ENCODE measurements around the gene YLPM1. TPM values are rescaled to one million over a fixed set of nuclear protein-coding genes. Genes with fewer than 3 reads are reported as not detected.

YLPM1 gene
- total and polyA plus RNA-seq, 8 donors: 11.9 to 114 (median 42.9) TPM

DNA sequence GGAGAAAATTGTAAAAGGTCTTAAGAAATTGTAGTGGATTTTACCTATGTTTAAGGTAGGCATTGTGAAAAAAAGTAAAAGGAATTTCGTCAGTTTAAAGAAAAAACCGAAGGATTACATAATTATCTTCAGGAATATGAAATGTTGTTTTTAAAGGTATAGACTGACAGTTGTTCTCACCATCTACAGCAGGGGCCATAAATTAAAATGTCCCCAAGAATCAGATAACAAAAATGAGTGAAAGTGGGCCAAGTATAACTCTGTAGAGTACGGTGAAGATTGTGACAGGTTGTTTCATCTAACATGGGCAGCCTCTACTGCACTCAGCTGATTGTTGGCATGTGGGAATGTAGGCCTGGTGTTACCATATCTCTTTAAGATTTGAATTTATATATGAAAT lies 38.3 kb downstream of the YLPM1 start:
- no peaks in the 10 kb centered on the region for H3K27me3 ChIP-seq
- 81 to 93% (median 88%) methylated on average over 3 of the region's 3 CpGs for WGBS, 5 donors
- H3K27ac ChIP-seq: no peak overlapping the region
- peaks cover 26 to 71% (median 71%) of the 10 kb centered on the region in 4 donors for H3K36me3 ChIP-seq
- intact Hi-C loops (cut with DNase I; ENCODE audit: low total_unique reads): no loop called here
- H3K4me3 ChIP-seq: no peak overlapping the region
- no peak for DNase-seq
- no peaks in the 10 kb centered on the region for H3K4me1 ChIP-seq
- TF ChIP-seq EP300 (IDR thresholded peaks at IDR 0.05) (no peak), POLR2A (IDR thresholded peaks at IDR 0.05) (no peak), POLR2AphosphoS5 (IDR thresholded peaks at IDR 0.05) (no peak)
- no peaks in the 10 kb centered on the region for H3K9me3 ChIP-seq

DNA sequence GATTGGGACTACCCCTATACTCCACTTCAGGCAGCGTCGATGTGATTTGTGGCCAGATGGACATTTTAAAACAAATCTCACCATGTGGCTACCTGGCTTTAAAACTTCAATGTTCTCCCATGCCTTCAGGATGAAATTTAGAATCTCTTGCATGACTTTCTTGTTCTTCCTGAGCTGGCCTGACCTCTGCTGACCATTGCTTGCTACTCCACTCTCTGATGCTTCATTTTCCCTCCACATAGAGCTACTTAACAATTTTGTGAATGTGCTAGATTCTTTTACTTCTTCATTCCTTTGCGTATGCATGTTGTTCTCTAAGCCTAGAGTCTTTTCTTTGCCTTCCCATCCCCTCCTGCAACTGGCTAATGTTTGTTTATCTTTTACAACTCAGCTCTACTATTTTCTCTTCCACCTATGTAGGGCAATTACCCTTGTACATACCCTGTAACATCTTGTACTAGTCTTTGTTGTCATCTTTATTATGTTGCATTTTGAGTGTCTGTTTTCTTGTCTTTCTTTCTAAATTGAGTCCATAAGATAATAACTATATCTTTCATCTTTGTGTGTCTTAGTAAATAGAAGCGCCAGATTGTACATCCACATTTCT lies 41.2 kb downstream of the YLPM1 start:
- Histone ChIP-seq H3K27me3 (no peaks in the 10 kb centered on the region), H3K4me1 (no peaks in the 10 kb centered on the region), H3K4me3 (no peak overlapping the region), H3K27ac (no peak overlapping the region), H3K9me3 (no peaks in the 10 kb centered on the region), H3K36me3 (peaks cover 18 to 73% (median 69%) of the 10 kb centered on the region in 4 donors)
- TF ChIP-seq POLR2A (IDR thresholded peaks at IDR 0.05): no peak
- TF ChIP-seq, protein P1, sequence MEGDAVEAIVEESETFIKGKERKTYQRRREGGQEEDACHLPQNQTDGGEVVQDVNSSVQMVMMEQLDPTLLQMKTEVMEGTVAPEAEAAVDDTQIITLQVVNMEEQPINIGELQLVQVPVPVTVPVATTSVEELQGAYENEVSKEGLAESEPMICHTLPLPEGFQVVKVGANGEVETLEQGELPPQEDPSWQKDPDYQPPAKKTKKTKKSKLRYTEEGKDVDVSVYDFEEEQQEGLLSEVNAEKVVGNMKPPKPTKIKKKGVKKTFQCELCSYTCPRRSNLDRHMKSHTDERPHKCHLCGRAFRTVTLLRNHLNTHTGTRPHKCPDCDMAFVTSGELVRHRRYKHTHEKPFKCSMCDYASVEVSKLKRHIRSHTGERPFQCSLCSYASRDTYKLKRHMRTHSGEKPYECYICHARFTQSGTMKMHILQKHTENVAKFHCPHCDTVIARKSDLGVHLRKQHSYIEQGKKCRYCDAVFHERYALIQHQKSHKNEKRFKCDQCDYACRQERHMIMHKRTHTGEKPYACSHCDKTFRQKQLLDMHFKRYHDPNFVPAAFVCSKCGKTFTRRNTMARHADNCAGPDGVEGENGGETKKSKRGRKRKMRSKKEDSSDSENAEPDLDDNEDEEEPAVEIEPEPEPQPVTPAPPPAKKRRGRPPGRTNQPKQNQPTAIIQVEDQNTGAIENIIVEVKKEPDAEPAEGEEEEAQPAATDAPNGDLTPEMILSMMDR (IDR thresholded peaks at IDR 0.05): peak in 5 of 7 experiments; percentile 12 to 40 (median 32)
- no peak for TF ChIP-seq EP300 (IDR thresholded peaks at IDR 0.05)
- no peak for DNase-seq
- 82 to 91% (median 87%) methylated on average over 4 of the region's 4 CpGs for WGBS, 5 donors
- intact Hi-C loops (cut with DNase I; ENCODE audit: low total_unique reads): no loop called here

DNA sequence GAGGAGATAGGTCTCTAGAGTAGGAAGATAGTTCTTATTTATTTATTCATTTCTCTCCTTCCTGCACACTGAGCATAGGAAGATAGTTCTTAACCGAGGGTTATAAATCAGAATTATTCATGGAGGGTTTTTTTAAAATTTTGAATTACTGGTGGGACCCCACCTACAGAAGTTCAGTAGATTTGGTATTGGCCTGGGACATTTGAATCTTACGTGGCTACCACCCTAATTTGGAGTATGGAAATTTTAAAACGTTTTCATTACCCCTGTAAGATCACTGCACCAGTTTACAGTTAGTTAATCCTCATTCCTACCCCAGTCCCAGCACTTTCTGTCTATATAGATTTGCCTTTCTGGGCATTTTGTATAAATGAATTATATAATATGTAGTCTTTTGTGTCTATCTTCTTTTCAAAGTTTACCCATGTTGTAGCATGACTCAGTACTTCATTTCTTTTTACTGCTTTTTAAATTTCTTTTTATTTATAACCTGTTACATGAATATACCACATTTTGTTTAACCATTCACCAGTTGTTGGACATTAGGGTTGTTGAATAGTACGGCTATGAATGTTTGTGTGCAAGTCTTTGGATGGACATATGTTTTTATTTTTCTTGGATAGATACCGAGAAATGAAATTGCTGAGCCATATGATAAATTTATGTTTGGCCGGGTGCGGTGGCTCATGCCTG lies 44.9 kb downstream of the YLPM1 start:
- no peak for DNase-seq
- TF ChIP-seq POLR2A (IDR thresholded peaks at IDR 0.05) (no peak), POLR2AphosphoS5 (IDR thresholded peaks at IDR 0.05) (no peak), EP300 (IDR thresholded peaks at IDR 0.05) (no peak)
- TF ChIP-seq, protein P1 (IDR thresholded peaks at IDR 0.05): no peak
- H3K9me3 ChIP-seq: no peaks in the 10 kb centered on the region
- peaks cover 39 to 96% (median 91%) of the 10 kb centered on the region in 4 donors for H3K36me3 ChIP-seq
- H3K27ac ChIP-seq: no peak overlapping the region
- H3K27me3 ChIP-seq: no peaks in the 10 kb centered on the region
- intact Hi-C loops (cut with DNase I; ENCODE audit: low total_unique reads): no loop called here
- H3K4me1 ChIP-seq: no peaks in the 10 kb centered on the region
- 90 to 94% (median 93%) methylated on average over 7 of the region's 7 CpGs for WGBS, 5 donors
- no peak overlapping the region for H3K4me3 ChIP-seq

DNA sequence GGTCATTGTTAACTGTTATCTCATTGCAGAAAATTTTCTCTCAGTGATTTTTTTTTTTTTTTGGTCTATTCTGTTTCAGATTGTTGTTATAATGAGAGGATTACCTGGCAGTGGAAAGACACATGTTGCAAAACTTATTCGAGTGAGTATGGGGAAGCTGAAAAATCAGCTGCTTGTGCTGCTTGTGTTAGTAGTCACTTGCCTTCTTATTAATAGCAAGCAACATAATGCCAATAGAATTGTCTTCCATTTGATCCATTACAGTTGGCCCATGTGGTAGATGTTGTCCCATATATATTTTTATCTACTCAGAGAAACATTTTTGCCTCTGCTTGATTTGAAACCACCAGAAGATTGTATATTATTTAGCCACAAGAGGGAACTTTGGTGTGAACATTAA lies 53.0 kb downstream of the YLPM1 start:
- TF ChIP-seq POLR2A (IDR thresholded peaks at IDR 0.05) (no peak), EP300 (IDR thresholded peaks at IDR 0.05) (no peak), POLR2AphosphoS5 (IDR thresholded peaks at IDR 0.05) (no peak)
- TF ChIP-seq, protein P1 (IDR thresholded peaks at IDR 0.05): no peak
- Histone ChIP-seq H3K9me3 (no peaks in the 10 kb centered on the region), H3K4me3 (no peak overlapping the region), H3K27ac (no peak overlapping the region), H3K36me3 (peaks cover 51 to 99% (median 98%) of the 10 kb centered on the region in 4 donors), H3K27me3 (no peaks in the 10 kb centered on the region), H3K4me1 (peaks cover 0 to 4% (median 2%) of the 10 kb centered on the region in 4 donors)
- intact Hi-C loops (cut with DNase I; ENCODE audit: low total_unique reads): no loop called here
- WGBS, 5 donors: 83 to 96% (median 88%) methylated on average over 1 of the region's 1 CpG
- DNase-seq: no peak

DNA sequence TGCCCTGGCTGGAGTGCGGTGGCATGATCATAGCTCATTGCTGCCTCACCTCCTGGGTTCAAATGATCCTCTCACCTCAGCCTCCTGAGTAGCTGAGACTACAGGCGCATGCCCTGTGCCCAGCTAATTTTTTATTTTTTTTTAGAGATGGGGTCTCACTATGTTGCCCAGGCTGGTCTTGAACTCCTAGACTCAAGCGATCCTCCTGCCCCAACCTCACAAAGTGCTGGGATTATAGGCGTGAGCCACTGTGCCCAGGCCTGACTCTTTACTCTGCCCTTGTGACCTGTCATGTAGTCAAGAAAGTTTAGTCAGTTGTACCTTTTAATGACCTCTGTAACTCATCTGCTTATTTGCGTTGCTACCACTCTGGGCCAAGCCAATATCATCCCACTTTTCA lies 57.2 kb downstream of the YLPM1 start:
- intact Hi-C loops (cut with DNase I; ENCODE audit: low total_unique reads): no loop called here
- WGBS, 5 donors: 94 to 98% (median 96%) methylated on average over 5 of the region's 5 CpGs
- Histone ChIP-seq H3K27me3 (no peaks in the 10 kb centered on the region), H3K36me3 (peaks cover 36 to 88% (median 80%) of the 10 kb centered on the region in 4 donors), H3K27ac (no peak overlapping the region), H3K9me3 (no peaks in the 10 kb centered on the region), H3K4me3 (no peak overlapping the region), H3K4me1 (peaks cover 0 to 26% (median 7%) of the 10 kb centered on the region in 4 donors)
- no peak for TF ChIP-seq POLR2A (IDR thresholded peaks at IDR 0.05)
- TF ChIP-seq, protein P1 (IDR thresholded peaks at IDR 0.05): no peak
- TF ChIP-seq EP300 (IDR thresholded peaks at IDR 0.05): no peak
- no peak for TF ChIP-seq POLR2AphosphoS5 (IDR thresholded peaks at IDR 0.05)
- DNase-seq: no peak

Measured in stomach (tissue), 9 donors.